ENCODE data around the gene TMEM87A.
"Not testable (repeated sequence)": the region's sequence is repeated elsewhere in the genome, so short reads cannot be mapped to it uniquely, and the experiment has no call there.

Gene TMEM87A, protein sequence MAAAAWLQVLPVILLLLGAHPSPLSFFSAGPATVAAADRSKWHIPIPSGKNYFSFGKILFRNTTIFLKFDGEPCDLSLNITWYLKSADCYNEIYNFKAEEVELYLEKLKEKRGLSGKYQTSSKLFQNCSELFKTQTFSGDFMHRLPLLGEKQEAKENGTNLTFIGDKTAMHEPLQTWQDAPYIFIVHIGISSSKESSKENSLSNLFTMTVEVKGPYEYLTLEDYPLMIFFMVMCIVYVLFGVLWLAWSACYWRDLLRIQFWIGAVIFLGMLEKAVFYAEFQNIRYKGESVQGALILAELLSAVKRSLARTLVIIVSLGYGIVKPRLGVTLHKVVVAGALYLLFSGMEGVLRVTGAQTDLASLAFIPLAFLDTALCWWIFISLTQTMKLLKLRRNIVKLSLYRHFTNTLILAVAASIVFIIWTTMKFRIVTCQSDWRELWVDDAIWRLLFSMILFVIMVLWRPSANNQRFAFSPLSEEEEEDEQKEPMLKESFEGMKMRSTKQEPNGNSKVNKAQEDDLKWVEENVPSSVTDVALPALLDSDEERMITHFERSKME

DNA sequence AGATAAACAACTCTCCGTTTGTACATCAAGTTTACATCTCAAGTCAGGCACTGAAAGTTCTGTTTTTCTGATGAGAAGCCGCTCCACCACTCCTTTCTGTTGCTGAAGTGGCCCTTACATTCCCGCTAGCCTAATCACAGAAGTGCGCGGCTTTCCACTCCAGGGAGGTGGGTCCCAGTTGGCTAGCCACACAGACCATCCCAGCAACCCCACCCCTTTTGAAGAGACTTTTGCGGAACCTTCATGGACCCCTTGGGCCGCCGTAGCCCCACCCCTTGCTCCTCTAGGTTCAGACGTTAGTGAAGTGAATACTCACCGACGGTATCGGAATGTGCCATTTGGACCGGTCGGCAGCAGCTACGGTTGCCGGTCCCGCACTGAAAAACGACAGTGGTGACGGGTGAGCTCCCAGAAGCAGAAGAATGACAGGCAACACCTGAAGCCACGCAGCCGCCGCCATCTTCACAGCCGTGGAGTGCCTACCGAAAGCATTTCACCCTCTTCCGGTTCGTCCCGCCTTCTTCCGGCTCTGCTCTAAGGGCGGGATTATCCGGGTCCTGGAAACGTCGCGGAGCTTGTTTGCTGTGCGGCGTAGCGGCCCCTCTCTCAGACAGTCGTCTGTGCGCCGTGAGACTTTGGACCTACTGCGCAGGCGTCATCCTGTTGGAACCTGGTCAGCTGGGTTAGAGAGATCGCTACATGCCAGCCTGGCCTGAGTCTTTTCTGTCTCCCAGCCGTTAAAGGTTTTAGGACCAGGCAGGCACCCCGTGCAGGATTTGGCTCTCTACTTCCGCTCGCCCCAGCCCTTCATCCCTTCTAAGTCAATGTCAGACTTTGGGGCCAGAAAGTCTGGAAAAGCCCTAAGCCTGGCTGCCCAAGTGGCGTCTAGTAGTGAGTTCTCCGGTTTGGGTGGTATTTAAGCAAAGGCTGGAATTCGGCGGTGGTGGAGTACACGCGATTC, at the start of gene TMEM87A, which contains the start of gene GANC:
TMEM87A (minus strand) TSS at position 495 of the 961 bp plus-strand sequence; CDS start at position 460, 35 bp downstream.
GANC (plus strand) TSS at position 263 of the 961 bp plus-strand sequence. CDS start 1,281 bp downstream, outside the sequence.
- peak; percentile 96 for DNase-seq (ENCODE audit: low read depth)
- TF ChIP-seq, protein P1, sequence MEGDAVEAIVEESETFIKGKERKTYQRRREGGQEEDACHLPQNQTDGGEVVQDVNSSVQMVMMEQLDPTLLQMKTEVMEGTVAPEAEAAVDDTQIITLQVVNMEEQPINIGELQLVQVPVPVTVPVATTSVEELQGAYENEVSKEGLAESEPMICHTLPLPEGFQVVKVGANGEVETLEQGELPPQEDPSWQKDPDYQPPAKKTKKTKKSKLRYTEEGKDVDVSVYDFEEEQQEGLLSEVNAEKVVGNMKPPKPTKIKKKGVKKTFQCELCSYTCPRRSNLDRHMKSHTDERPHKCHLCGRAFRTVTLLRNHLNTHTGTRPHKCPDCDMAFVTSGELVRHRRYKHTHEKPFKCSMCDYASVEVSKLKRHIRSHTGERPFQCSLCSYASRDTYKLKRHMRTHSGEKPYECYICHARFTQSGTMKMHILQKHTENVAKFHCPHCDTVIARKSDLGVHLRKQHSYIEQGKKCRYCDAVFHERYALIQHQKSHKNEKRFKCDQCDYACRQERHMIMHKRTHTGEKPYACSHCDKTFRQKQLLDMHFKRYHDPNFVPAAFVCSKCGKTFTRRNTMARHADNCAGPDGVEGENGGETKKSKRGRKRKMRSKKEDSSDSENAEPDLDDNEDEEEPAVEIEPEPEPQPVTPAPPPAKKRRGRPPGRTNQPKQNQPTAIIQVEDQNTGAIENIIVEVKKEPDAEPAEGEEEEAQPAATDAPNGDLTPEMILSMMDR (IDR thresholded peaks at IDR 0.05; ENCODE audit: control insufficient read depth, insufficient read depth, low read depth, low read length, missing control alignments), result no peak
- H3K4me3 ChIP-seq (ENCODE audit: control insufficient read depth, low read depth, low read length), result peak within 1 kb of the TSS; percentile 92

DNA sequence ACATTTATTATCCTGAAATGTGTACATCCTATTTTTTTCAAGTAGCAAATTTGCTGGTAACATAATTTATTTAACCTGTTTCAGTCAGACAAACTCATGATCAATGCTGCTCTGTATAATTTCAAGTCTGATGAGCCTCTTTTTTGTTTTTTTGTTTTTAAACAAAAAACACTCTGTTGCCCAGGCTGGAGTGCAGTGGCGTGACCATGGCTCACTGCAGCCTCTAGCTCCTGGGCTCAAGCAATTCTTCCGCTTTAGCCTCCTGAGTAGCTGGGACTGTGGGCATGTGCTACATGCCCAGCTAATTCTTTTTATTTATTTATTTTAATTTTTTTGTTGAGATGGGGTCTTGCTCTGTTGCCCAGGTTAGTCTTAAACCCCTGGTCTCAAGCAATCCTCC, 46.0 kb upstream of the TMEM87A start:
- DNase-seq (ENCODE audit: low read depth), result no peak
- H3K4me3 ChIP-seq (ENCODE audit: control insufficient read depth, low read depth, low read length), result no peak overlapping the region
- TF ChIP-seq, protein P1 (IDR thresholded peaks at IDR 0.05; ENCODE audit: control insufficient read depth, insufficient read depth, low read depth, low read length, missing control alignments), result no peak

DNA sequence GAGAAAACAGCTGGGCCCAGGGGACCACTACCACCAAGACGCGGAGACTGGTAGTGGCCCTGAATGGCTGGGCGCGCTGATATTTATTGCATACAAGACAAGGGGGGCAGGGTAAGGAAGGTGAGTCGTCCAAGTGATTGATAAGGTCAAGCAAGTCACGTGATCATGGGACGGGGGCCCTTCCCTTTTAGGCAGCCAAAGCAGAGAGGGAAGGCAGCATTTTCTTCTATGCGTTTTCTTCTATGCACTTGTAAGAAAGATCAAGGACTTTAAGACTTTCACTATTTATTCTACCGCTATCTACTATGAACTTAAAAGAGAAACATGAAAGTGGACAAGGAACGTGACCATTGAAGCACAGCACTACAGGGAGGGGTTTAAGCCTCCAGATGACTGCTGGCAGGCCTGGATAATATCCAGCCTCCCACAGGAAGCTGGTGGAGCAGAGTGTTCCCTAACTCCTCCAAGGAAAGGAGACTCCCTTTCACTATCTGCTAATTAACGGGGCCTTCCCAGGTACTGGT, 43.1 kb upstream of the TMEM87A start:
- H3K4me3 ChIP-seq (ENCODE audit: control insufficient read depth, low read depth, low read length); DNase-seq (ENCODE audit: low read depth): not testable (repeated sequence)

DNA sequence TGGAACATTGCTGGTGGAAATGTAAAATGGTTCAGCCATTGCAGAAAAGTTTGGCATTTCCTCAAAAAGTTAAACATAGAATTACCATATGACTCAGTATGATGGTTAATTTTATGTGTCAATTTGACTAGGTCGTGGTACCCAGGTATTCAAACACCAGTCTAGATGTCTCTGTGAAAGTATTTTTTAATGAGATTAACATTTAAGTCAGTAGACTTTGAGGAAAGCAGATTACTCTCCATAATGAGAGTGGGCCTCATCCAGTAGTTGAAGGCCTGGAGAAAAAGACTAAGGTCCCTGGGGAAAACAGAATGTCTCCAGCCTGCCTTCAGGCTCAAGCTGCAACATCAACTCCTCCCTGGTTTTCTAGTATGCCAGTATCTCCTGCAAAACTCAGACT, 42.3 kb upstream of the TMEM87A start:
- H3K4me3 ChIP-seq (ENCODE audit: control insufficient read depth, low read depth, low read length), result no peak overlapping the region
- TF ChIP-seq, protein P1 (IDR thresholded peaks at IDR 0.05; ENCODE audit: control insufficient read depth, insufficient read depth, low read depth, low read length, missing control alignments), result no peak
- no peak for DNase-seq (ENCODE audit: low read depth)

DNA sequence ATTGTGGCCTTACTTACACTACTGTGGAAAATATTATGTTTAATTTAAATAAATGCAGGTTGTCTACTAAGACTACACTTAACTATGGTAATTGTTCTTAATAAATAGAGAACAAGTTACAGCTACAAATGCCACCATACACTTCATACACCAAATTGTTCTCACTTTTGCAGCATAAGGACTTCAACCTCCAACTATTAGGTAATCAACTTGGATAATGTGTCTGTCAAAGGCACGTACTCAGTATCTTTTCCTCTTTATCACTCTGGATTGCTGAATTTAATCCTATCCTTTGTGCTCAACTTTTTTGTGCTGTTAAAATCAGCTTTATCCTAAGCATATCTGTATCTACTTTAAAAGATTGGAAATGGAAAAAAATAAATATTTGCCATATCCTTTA, 41.6 kb upstream of the TMEM87A start:
- TF ChIP-seq, protein P1 (IDR thresholded peaks at IDR 0.05; ENCODE audit: control insufficient read depth, insufficient read depth, low read depth, low read length, missing control alignments), result no peak
- H3K4me3 ChIP-seq (ENCODE audit: control insufficient read depth, low read depth, low read length), result no peak overlapping the region
- no peak for DNase-seq (ENCODE audit: low read depth)

DNA sequence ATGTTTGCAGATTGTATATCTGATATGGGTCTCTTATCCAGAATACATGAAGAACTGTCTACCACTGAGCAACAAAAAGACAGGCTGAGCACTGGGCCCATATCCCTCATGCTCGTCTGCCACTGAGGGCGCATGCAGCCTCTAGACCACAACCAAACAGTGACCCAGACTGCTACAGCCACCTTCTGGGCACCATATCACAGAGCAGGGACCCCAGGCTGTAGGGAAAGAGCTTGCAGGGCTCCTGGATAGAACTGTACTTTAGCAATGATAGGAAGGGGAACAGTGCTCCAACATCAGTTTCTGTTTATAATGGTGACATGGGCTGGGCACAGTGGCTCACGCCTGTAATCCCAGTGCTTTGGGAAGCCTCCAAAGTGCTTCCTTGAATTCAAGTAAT, 40.2 kb upstream of the TMEM87A start:
- DNase-seq (ENCODE audit: low read depth), result no peak
- H3K4me3 ChIP-seq (ENCODE audit: control insufficient read depth, low read depth, low read length), result no peak overlapping the region

More for the DNA sequence above, 40.2 kb upstream of the TMEM87A start:
- TF ChIP-seq, protein P1 (IDR thresholded peaks at IDR 0.05; ENCODE audit: control insufficient read depth, insufficient read depth, low read depth, low read length, missing control alignments), result no peak

Measured in AG09309 (cell line).